ENCODE measurements around the gene SORCS2.

- TF ChIP-seq CTCF (conservative IDR thresholded peaks at IDR 0.05; ENCODE audit: low read depth, low read length) (no peak), RAD21 (IDR thresholded peaks at IDR 0.05; ENCODE audit: low read length) (no peak), ELK1 (IDR thresholded peaks at IDR 0.05; ENCODE audit: borderline replicate concordance, low read depth, low read length) (no peak), BHLHE40 (IDR thresholded peaks at IDR 0.05; ENCODE audit: low read depth, low read length) (no peak), POLR2A (IDR thresholded peaks at IDR 0.05; ENCODE audit: low read depth, low read length) (no peak), MAZ (IDR thresholded peaks at IDR 0.05; ENCODE audit: borderline replicate concordance, low read depth, low read length) (no peak), MAFK (IDR thresholded peaks at IDR 0.05; ENCODE audit: low read depth, low read length) (no peak), SMC3 (IDR thresholded peaks at IDR 0.05; ENCODE audit: low read depth, low read length) (no peak)
Observed at GRCh38 chr4:7423391-7423790, 231.1 kb downstream of the SORCS2 start.
